Measurements from ENCODE around the gene NRG3.

The NRG3 gene

GRCh38 chr10:82738592-82738991 is 863.6 kb downstream of the NRG3 start:
- intact Hi-C loops (cut with DNase I; ENCODE audit: low total_unique reads), result no loop called here
- H3K4me3 ChIP-seq, result no peak overlapping the region
- no peak for DNase-seq
- no peak overlapping the region for H3K27ac ChIP-seq
- no peaks in the 10 kb centered on the region for H3K4me1 ChIP-seq
- no peaks in the 10 kb centered on the region for H3K27me3 ChIP-seq
- H3K9me3 ChIP-seq, result no peaks in the 10 kb centered on the region
- TF ChIP-seq CTCF (IDR thresholded peaks at IDR 0.05), result no peak
- H3K36me3 ChIP-seq, result no peaks in the 10 kb centered on the region

- Histone ChIP-seq H3K27me3 (no peaks in the 10 kb centered on the region), H3K9me3 (no peaks in the 10 kb centered on the region), H3K36me3 (no peaks in the 10 kb centered on the region), H3K4me1 (no peaks in the 10 kb centered on the region), H3K4me3 (no peak overlapping the region), H3K27ac (no peak overlapping the region)
- no peak for DNase-seq
- no peak for TF ChIP-seq CTCF (IDR thresholded peaks at IDR 0.05)
- intact Hi-C loops (cut with DNase I; ENCODE audit: low total_unique reads), result no loop called here
Observed at GRCh38 chr10:82742478-82742877, 867.5 kb downstream of the NRG3 start.

DNA sequence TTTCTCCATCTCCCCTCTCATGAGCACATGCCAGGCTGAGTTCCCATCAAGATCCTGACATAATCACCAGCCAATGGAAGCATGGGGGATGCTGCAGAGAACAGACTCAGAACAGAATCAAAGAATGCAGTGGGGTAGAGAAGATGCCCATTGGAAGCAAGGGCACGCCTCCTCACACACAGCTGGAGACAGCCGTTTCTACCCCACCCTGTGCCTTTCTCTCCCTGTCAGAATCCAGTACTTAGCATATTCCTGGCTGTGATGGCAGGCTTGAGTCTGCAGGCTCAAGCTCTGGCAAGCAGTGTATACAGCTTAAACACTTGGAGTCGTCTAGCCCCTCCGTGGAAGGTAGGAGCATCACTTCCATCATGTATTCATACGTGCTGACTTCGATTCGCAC is 867.9 kb downstream of the NRG3 start:
- no peak for TF ChIP-seq CTCF (IDR thresholded peaks at IDR 0.05)
- Histone ChIP-seq H3K27ac (no peak overlapping the region), H3K36me3 (no peaks in the 10 kb centered on the region), H3K27me3 (no peaks in the 10 kb centered on the region), H3K4me1 (no peaks in the 10 kb centered on the region), H3K4me3 (no peak overlapping the region), H3K9me3 (no peaks in the 10 kb centered on the region)
- intact Hi-C loops (cut with DNase I; ENCODE audit: low total_unique reads), result no loop called here
- no peak for DNase-seq

- intact Hi-C loops (cut with DNase I; ENCODE audit: low total_unique reads), result no loop called here
- no peak for TF ChIP-seq CTCF (IDR thresholded peaks at IDR 0.05)
Observed at GRCh38 chr10:82750538-82750937, 875.5 kb downstream of the NRG3 start.

GRCh38 chr10:82757397-82757796 is 882.4 kb downstream of the NRG3 start:
- Histone ChIP-seq H3K9me3 (no peaks in the 10 kb centered on the region), H3K27ac (no peak overlapping the region), H3K4me3 (no peak overlapping the region), H3K36me3 (no peaks in the 10 kb centered on the region), H3K27me3 (no peaks in the 10 kb centered on the region), H3K4me1 (no peaks in the 10 kb centered on the region)
- DNase-seq, result no peak
- intact Hi-C loops (cut with DNase I; ENCODE audit: low total_unique reads), result no loop called here
- no peak for TF ChIP-seq CTCF (IDR thresholded peaks at IDR 0.05)

More at GRCh38 chr10:82750538-82750937, 875.5 kb downstream of the NRG3 start:
- no peaks in the 10 kb centered on the region for H3K9me3 ChIP-seq
- no peaks in the 10 kb centered on the region for H3K36me3 ChIP-seq
- H3K4me1 ChIP-seq, result no peaks in the 10 kb centered on the region
- no peaks in the 10 kb centered on the region for H3K27me3 ChIP-seq
- H3K4me3 ChIP-seq, result no peak overlapping the region
- H3K27ac ChIP-seq, result no peak overlapping the region
- no peak for DNase-seq

- Histone ChIP-seq H3K27ac (no peak overlapping the region), H3K27me3 (no peaks in the 10 kb centered on the region), H3K4me1 (no peaks in the 10 kb centered on the region), H3K36me3 (no peaks in the 10 kb centered on the region), H3K9me3 (no peaks in the 10 kb centered on the region), H3K4me3 (no peak overlapping the region)
- no peak for DNase-seq
- TF ChIP-seq CTCF (IDR thresholded peaks at IDR 0.05), result no peak
- intact Hi-C loops (cut with DNase I; ENCODE audit: low total_unique reads), result no loop called here
Observed at GRCh38 chr10:82757901-82758300, 882.9 kb downstream of the NRG3 start.

Measured in tibial artery (tissue), 4 donors.